Activated CD8-positive, alpha-beta memory T cell treated with anti-CD3 and anti-CD28 coated beads, Interleukin-2, amount 50 U/mL, for 1 hour (primary cell): ENCODE data around the gene POU2F3.
A peak's percentile ranks its signal among the peaks of the same experiment; 100 is the strongest.

Experiments used
- DNase-seq: peaks from one replicate; pipeline ENCODE4 v3.0.0-alpha.2; 2020; ENCODE audit errors: extremely low read depth

Gene POU2F3

DNA sequence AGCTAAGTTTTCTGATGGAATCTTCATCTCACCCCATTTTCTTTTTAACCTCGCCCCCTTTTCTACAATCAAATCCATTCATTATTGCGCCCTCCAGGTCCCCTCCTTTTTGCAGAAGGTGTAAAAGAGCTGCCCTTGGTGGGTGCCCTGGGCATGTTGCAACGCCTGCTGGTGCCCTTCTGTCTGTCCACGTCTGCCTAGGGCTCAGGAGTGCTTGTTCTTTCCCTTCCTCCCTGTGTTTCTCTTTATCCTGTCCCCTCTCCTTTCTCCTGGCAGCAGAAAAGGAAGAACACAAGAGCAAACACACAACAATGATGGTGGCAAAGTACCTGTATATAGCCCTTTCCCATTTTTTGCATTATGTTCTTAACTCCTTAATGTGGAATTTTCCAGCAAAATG lies 79.0 kb downstream of the POU2F3 start:
- no peak for DNase-seq

- no peak for DNase-seq
These were observed 85.2 kb downstream of the POU2F3 start, which contains the start of gene TLCD5 for GRCh38 chr11:120324932-120325810. TSS of gene TLCD5 (plus strand) at chr11:120325299. CDS start at chr11:120327442, 2,143 bp downstream.

DNA sequence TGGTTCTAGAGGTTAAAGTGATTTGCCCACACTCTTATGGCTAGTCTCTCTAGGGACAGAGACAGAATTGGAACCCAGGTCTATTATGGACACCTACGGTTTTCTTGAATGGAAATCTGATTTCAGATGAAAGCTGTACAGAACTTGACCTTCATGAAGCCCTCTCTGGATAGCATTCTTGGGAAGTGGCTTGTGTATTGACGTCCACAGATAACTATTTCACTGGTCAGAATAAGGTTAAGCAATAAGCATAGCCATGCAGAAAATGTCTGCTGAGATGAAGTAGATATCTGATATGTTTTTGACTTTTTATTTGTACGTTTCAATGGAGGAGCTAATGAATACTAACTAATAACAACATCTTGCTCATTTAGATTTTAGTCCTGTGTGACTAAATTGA lies 86.3 kb downstream of the POU2F3 start:
- DNase-seq: no peak

- no peak for DNase-seq
These were observed 86.9 kb downstream of the POU2F3 start for GRCh38 chr11:120326845-120327281.

DNA sequence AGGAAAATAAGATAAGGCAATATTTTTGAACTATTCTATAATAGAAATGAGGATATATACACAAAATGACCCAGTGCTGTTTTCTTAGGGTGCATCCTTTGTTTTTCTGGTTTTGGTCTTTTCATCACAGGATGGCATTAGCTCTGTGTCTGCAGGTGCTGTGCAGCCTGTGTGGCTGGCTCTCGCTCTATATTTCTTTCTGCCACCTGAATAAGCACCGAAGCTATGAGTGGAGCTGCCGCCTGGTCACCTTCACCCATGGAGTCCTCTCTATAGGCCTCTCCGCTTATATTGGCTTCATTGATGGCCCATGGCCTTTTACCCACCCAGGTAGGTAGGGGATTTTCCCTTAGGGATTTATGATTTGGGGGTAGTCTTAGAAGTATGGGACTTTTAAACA lies 87.4 kb downstream of the POU2F3 start:
- no peak for DNase-seq

- DNase-seq: no peak
These were observed 89.6 kb downstream of the POU2F3 start for GRCh38 chr11:120329556-120329955.

DNA sequence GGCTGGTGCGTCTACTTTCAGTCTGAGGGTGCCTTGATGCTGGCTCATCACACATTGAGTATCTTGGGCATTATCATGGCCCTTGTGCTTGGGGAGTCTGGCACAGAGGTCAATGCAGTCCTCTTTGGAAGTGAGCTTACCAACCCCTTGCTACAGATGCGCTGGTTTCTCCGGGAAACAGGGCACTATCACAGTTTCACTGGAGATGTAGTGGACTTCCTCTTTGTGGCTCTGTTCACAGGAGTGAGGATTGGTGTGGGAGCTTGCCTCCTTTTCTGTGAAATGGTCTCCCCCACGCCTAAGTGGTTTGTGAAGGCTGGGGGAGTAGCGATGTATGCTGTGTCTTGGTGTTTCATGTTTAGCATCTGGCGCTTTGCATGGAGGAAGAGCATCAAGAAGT lies 90.1 kb downstream of the POU2F3 start:
- DNase-seq: no peak

- no peak for DNase-seq
These were observed 91.5 kb downstream of the POU2F3 start for GRCh38 chr11:120331301-120331996.

- no peak for DNase-seq
These were observed 93.1 kb downstream of the POU2F3 start for GRCh38 chr11:120332822-120333716.

- no peak for DNase-seq
These were observed 93.9 kb downstream of the POU2F3 start for GRCh38 chr11:120333801-120334200.

- DNase-seq: no peak
These were observed 94.4 kb downstream of the POU2F3 start for GRCh38 chr11:120334332-120334731.

DNA sequence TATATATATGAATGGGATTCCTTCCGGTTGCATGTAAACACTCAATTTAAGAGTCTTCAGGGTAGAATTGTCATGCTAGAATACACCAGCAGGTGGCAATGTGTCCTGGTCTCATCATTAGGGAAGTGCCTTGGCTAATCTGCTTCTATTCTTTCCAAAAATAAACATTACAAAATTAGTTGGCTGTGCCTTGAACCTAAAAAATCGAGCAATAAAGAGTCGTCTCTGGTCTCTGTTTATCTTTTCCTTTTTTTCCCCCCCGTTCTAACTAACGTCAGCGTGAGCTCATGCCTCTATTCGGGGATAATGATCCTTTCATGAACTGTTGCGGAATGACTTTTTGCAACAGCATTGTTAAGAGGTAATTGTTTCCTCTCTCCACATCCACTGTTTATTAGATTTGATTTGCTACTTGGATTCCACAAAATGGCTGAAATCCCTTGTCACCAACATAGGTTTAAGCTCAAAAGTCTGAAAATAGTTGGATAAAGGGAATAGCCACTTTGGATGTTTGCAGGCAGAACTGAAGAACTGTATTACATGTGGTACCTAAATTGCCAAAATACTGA lies 95.0 kb downstream of the POU2F3 start:
- peak; percentile 25 for DNase-seq

GRCh38 chr11:120335556-120335907 lies 95.6 kb downstream of the POU2F3 start:
- no peak for DNase-seq

DNA sequence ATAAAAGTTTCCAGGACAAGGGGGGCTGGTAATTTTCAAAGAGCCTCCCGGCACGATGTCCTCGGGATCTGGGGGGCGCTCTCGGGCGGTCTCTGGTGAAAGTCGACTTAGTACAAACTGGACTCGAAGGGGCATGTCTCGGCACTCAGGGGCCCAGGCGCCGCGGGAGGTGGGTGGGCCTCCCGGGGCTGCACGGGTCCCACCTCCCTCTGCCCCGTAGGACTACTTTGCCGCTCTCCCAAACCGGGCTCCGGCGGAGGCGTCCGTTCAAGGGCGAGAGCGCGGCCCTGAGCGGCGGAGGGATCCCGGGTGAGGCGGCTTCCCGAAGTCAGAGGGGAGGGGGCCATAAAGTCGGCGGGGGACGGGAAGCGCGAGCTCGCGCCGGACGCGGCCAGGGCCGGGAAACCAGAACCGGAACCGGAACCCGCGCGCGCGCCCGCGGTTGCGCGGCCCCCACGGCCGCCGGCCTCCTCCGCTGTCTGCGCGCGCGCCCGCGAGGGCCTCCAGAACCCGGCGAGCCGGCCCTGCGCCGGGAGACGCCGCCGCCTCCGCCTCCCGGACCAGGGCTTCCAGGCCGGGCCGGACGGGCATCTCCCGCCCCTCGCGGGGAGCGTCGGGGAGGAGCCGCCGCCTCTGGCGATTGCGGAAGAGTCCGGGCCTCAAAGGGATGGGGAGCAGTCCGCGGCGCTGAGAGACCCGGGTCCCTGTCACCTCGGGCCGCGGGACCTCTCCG lies 96.1 kb downstream of the POU2F3 start, which contains the start of gene ARHGEF12:
TSS of gene ARHGEF12 (plus strand) at position 506 of the 733 bp plus-strand sequence. CDS start 831 bp downstream, outside the sequence.
- peak; percentile 24 for DNase-seq

DNA sequence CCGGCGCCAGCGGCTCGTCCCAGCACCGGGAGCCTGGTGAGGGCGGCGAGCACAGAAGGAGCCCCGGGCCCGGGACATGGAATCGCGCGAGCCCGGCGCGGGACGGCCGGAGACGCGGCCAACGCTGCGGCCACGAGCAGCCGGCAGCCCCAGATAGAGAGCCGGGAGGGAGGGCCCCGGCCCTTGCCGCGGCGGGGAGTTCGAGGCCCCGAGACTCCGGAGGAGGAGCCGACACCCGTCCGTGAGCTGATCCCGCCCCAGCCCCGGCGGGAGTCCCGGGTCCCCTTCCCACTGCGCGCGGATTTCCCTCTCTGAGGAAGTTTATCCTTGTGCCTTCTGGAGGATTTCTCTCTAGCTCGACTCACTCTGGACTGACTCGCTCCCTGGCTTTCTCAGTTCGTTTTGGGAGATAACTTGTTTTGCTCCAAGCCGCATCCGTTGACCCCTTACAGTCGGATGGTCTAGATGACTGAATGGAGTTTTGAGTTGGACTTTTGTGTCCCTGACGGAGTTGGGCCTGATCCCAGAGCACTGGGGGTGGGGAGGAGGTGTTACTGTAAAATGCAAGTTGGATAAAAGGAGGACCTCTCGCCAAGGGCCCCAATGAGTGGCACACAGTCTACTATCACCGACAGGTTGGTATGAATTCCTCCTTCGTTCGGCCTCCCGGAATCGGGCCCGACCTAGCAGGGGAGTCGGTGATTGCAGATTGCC lies 96.9 kb downstream of the POU2F3 start:
- DNase-seq: no peak

DNA sequence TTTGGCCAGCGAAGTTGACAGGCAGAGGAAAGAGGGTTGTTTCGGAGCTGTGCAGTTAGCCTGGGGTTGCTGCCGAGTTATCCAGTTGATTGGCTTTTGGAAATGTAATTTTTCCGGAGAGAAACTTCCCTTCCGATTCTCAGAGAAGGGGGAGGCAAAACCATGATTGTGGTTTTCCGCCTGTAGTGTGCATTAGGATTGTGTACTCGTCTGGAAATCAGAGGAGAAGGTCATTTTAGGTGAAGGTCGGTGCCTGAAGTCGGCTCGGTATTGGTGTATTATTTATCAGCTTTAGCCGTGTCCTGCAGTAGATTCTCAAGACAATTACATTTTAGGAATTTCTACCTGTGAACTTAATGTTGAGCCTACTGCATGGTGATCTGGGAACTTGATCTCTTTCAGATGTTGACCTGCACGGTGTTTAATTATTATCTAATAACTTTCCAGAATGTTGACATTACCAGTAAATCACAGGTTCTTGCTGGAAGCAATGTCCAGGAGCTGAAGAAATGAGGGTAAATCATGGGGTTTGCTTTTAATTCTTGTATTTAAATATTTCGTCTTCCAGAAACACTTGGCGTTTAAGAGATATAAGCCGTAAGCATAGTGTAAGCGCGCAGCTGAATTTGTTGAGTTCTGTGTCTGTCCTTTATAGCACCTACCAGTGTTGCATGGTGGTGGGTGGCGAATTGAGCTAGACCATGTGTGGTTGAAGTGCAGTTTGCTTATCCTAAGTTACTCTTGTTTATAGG lies 97.6 kb downstream of the POU2F3 start:
- no peak for DNase-seq

- no peak for DNase-seq
These were observed 98.4 kb downstream of the POU2F3 start for GRCh38 chr11:120338107-120338933.

- DNase-seq: no peak
These were observed 99.5 kb downstream of the POU2F3 start for GRCh38 chr11:120339394-120339890.
